Stimulated activated CD8-positive, alpha-beta memory T cell treated with anti-CD3 and anti-CD28 coated beads, Interleukin-15, amount 100 ng/mL, for 4 hours (primary cell): ENCODE results near the gene FEZF1.
"Not testable (repeated sequence)": the region's sequence is repeated elsewhere in the genome, so short reads cannot be mapped to it uniquely, and the experiment has no call there.

Experiments
- DNase-seq, 2 donors: peaks; one replicate each; pipeline ENCODE4 v3.0.0-alpha.2; 2020; ENCODE audit warnings: low read depth in 2 of 2

The FEZF1 gene

GRCh38 chr7:122307228-122307621, 2.7 kb upstream of the FEZF1 start:
- no peak for DNase-seq

- no peak for DNase-seq
Observed at GRCh38 chr7:122306320-122307227, 2.0 kb upstream of the FEZF1 start.

GRCh38 chr7:122305475-122306319, 1.1 kb upstream of the FEZF1 start:
- DNase-seq = no peak

- DNase-seq = no peak
Observed at GRCh38 chr7:122304996-122305421, 459 bp upstream of the FEZF1 start.

- DNase-seq = no peak
Observed at GRCh38 chr7:122303531-122304318, 825 bp downstream of the FEZF1 start.

- no peak for DNase-seq
Observed at GRCh38 chr7:122302761-122303530, 1.6 kb downstream of the FEZF1 start.

GRCh38 chr7:122301858-122302760, 2.4 kb downstream of the FEZF1 start:
- no peak for DNase-seq

- no peak for DNase-seq
Observed at GRCh38 chr7:122300956-122301833, 3.4 kb downstream of the FEZF1 start.

GRCh38 chr7:122300211-122300932, 4.2 kb downstream of the FEZF1 start:
- DNase-seq = no peak

- no peak for DNase-seq
Observed at GRCh38 chr7:122299624-122300210, 4.8 kb downstream of the FEZF1 start.

GRCh38 chr7:122298618-122299017, 5.9 kb downstream of the FEZF1 start:
- DNase-seq = no peak

GRCh38 chr7:122298131-122298530, 6.4 kb downstream of the FEZF1 start:
- no peak for DNase-seq

GRCh38 chr7:122291189-122291588, 13.4 kb downstream of the FEZF1 start:
- DNase-seq = no peak

- no peak for DNase-seq
Observed at GRCh38 chr7:122290476-122290875, 14.1 kb downstream of the FEZF1 start.

GRCh38 chr7:122289426-122289825, 15.1 kb downstream of the FEZF1 start:
- DNase-seq = no peak

- DNase-seq = not testable (repeated sequence)
Observed at GRCh38 chr7:122284608-122285007, 19.9 kb downstream of the FEZF1 start.

- no peak for DNase-seq
Observed at GRCh38 chr7:122273117-122273516, 31.4 kb downstream of the FEZF1 start.

- DNase-seq = no peak
Observed at GRCh38 chr7:122269241-122269640, 35.3 kb downstream of the FEZF1 start.
